Uterus (tissue), 2 donors: ENCODE data around the gene SGIP1.

Experiments used
- CTCF ChIP-seq, 4 experiments: fragments of 200-600 bp in 2 of 4; fragments of 450-650 bp in 2 of 4; sonication (generic) in 2 of 4; IDR thresholded peaks; one replicate each; pipeline ENCODE4 v1.5.1; 2016 to 2019; ENCODE audit warnings: antibody characterized with exemption in 4 of 4, mild to moderate bottlenecking in 2 of 4, moderate library complexity in 1 of 4
- POLR2A ChIP-seq, 2 donors: fragments of 450-650 bp; IDR thresholded peaks; one replicate each; pipeline ENCODE4 v1.6.1; 2016; ENCODE audit warnings: antibody characterized with exemption in 2 of 2, mild to moderate bottlenecking in 1 of 2, moderate library complexity in 1 of 2

GRCh38 chr1:66637146-66637545 is 103.2 kb downstream of the SGIP1 start:
- TF ChIP-seq CTCF (IDR thresholded peaks at IDR 0.05) (no peak), POLR2A (IDR thresholded peaks at IDR 0.05) (no peak)
